HG02870 (cell line): ENCODE results near the gene UST.
A peak's percentile ranks its signal among the peaks of the same experiment; 100 is the strongest.

Experiments used
- ATAC-seq: cut with Tn5 transposase; IDR thresholded peaks from one replicate; pipeline ENCODE4 v1.9.1; 2021; ENCODE audit warnings: mild to moderate bottlenecking, moderate library complexity; ENCODE audit not compliant: unreplicated experiment

Gene UST

DNA sequence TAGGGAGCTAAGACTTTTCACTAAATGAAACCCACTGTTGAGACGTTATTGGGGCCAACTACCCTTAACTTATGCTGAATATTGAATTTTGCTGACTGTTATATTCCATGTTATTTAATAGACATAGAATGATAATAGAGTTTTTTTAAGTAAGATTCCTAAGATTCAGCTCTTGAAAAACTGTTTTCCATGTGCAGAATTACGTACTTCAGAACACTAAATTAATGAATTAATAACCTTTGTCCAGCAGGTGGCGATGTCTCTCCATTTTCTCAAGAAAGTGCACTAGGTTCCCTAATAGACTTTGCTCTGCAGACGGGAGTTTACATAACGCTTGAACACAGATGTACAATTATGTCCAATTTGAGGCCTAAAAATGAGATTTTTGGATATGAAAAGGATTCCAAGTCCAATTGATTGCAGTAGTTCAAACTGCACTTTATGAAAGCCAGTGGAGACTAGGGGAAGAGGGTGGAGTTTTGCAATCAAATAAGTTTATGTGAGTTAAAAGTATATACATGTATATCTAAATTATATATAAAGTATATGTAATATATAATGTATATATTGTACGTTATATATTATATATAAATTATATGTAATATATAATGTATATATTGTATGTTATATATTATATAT lies 282.1 kb downstream of the UST start:
- no peak for ATAC-seq

DNA sequence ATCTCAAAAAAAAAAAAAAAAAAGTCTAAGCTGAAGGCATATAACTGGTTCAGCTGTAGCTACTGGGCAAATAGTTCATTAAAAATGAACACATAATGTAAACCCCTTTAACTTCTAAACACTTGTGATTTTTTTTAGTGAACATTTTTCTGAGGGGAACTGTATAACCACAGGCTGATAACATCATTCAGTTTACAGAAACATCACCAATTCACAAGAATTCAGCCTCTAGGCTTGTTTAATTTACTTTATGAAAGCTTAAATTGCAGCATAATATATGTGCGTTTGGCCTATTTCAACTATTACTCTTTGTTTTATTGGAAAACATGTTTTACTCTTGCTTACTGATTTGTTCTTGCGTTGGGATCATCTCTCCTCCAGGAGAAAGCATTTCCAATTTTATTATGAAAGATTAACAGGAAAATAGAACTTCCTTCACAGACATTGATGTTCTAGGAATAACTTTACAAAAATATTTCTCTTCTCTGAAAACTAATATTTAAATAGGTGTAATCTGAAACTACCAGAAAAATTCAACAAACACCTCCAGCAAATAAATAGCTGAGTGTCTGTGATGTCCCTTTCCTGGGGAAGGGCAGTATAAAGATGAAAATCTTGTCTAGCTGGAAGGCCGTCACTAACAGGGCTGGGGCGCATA lies 284.5 kb downstream of the UST start:
- no peak for ATAC-seq

DNA sequence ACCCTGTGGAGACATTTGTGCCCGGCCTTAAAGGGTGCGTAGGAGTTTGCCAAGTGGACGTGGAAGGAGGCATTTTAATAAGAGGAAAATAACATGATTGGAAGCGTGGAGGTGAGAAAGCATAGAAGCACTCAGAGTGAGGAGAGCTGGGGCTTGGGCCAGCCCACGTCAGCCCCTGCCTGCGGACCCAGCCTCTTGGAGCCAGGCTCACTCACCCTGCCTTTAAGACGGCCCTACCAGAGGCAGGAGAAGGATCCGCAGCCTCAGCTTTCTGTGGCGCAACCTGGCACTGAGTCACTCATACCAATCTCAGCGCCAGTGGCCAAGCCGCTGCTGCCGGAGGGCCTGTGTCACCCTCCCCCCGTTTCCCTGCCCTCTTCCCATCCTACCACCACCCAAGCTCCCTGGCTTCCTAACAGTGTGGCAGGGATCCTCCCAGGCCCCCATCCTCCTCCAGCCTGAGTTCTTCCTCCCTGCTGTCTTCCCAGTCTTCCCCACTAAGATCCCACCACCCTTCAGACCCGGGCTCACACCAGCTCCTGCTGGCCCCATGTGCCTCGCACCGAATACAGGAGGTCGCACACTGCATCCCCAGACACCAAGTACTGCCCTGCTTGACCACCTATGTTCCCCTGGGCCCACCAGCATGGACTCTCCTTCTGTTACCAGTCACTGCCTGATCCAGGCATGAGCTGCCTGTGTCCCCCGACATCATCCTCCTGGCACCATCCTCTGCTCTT lies 285.2 kb downstream of the UST start:
- ATAC-seq = peak; percentile 12

DNA sequence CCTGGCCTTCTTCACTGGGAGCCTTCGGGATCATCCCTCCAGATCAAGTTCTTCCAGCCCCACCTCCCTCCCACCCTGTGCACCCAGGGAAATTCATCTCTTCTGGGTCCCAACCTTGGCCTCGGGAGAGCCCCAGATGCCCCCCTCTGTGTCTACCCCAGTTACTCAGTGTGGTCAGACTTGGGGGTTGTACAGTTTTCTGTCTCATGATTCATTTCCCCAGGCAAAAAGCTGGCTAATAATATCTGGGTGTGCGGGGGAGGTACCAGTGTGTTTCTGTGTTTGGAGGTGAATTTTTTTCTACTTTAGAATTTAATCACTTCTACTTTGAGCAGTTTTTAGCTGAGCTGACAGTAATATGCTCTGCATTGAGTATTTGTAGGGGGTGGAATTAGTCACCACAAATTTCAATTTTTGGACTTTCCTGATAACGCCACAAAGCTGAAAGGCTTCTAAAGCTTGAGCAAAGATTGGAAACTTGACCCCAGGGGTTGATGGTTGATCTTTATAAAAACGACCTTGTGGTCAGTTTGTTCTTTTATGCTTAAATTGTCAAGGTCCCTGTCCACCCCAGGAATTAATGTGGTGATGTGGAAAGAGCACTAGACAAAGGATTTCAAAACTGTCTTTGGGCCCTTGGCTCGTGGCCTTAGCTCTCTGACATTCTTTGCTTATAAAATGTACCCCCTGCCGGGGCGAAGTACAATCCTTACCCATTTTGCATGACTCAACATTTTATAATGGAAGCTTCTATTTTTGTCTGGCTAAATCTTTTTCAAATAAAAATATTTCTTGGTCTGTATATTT lies 286.0 kb downstream of the UST start:
- ATAC-seq = peak; percentile 79

DNA sequence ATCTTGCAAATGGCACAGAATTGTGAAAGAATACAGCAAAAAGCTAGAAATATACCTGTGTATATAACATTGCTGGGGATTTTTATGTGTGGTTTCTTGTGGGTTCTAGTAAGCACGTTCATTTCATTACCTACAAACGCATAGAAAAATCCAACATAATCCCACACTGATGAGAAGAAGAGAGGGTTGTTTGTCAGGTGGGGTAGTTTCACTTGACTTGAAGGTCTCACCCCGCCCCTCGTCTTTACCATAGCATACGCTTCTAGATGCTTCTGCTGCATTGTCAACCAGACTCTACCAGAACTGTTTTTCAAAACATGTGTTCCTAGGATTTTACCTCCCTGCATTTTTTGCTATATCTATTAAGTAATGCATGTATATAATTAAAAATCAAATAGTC lies 286.6 kb downstream of the UST start:
- ATAC-seq = peak; percentile 27

DNA sequence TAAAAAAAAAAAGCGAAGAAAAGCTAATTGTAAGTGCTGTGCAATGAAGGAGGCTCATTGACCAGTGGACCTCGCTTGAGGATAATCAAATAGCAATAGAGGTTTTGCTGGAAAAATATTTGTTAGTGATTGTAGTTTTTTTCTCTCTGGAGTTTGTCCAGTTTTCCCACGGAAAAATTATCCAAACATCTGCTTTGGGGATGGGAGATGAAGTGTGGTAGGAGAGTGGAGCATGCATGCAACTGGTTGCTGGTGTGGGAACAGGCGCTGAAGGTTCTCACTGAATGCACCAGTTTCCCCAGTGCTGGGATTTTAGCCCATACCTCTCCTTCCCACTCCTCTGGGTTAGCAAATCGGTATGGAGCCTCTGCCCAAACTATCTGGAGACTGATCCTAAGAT lies 288.9 kb downstream of the UST start:
- no peak for ATAC-seq

DNA sequence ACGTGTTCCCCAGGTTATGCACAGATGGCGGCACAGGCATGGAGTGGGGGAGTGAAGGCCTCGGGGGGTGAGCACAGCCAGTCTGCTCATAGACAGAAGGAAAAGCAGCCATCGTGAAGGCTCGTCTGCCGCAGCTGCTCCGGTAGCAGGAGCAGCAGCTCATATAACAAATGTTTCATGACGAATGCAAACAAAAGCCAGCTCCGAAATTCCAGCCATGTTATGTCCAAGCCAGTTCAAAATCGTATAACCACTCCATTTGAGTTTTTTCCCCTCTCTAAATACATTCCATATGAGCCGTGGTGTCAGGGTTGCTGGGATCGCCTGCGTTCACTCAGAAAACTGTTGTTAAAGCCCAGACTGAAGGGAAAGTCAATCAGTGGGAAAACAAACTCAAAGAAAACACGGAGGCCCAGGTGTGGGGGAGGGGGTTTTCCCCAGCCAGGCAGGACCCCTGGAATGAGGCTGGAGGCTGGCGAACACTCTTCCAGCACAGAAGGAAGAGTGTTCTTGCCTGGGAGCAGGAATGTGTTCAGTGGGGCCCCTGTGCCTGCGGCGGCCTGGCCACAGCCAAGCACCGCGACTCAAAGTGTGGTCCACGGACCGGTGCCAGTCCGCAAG lies 290.3 kb downstream of the UST start:
- ATAC-seq = no peak

DNA sequence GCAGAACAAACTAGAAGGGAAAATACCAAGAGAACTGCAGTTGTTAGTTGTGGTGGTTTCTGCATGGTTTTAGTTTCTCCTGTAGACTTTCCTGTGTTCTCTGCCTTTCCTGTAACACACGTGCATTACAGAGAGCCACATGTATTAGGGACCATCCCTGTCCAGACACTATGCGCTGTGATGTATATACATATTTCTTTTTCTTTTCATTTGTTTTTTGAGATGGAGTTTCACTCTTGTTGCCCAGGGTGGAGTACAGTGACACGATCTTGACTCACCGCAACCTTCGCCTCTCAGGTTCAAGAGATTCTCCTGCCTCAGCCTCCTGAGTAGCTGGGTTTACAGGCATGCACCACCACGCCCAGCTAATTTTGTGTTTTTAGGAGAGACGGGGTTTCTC lies 292.2 kb downstream of the UST start:
- peak; percentile 47 for ATAC-seq

DNA sequence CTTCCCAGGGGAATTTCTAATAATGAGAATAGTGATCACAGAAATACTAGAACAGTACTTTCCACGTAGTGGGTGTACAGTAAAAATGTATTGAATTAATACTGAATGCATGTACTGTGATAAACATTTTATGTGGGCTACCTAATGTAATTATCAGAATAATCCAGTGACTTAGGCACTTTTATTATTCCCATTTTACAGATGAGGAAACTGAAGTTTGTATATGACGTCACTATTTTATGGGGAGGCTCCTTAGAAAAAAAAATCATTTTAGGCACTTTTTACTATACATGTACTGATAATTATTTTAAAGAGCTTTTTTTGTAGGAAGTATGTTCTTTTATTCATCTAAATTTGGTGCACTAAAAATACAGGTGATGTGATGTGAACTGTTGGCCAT lies 295.1 kb downstream of the UST start:
- ATAC-seq = no peak

DNA sequence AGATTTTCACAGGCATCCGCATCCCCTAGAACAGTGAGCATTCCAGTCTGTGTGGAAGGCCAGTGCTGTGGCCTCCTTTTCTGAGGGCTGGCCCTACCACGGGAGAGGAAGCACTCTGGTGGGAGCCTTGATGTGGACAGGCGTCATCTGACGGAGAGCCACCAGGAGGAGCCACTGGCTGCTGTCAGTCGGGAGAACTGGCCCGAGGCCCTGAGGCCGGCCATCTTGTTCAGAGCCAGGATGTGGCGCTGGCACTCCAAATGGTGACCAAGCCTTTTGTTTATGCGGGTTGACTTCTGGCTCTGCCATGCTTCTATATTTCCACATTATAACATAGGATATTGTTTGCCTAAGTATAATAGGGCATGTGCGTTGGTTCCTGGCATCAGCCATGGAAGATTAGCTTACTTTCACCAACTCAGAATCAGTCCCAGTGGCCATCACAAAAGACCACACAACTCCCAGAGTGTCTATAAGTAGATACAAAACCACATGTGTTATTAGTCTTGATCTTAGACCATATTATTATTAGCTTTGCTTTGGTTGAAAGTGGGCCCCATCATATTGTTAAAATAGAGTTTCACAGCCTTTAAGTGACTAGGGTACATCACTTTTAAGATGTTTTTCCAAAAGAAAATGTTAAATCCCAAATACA lies 296.8 kb downstream of the UST start:
- no peak for ATAC-seq

DNA sequence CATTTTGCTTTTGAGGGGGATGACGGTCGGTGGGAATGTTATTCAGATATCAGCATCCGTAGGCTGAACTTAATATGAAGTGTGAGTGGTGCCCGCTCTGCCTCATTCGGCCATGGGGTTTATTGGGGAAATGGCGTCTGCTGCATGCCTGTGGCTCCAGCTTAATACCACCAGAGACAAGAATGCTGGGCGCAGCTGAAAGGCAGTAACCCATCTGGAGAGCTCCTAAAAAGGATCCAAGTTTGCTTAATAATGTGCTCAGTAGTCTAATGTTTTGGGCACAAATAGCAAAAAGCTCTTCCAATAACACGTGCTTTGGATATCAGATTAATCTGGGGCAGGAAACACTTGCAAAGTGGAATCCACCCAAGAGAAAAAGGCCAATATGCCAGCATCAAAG lies 297.7 kb downstream of the UST start:
- no peak for ATAC-seq

DNA sequence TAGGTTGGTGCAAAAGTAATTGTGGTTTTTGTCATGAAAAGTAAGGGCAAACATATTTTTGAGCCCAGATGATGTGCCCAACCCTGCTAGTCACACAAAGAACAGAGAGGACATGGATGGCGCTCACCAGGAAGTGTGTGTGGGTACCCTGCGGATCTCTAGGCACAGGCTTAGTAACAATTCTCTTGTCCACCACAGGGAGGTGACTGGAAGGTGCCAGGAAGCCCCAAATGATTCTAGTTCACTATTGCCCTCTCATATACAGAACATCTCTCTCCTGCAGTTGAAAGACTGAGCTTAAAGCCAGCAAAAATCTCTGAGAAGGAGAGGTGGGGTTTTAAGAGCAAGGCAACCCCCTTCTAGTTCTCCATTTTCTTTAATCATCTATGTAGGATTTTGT lies 298.6 kb downstream of the UST start:
- peak; percentile 54 for ATAC-seq

DNA sequence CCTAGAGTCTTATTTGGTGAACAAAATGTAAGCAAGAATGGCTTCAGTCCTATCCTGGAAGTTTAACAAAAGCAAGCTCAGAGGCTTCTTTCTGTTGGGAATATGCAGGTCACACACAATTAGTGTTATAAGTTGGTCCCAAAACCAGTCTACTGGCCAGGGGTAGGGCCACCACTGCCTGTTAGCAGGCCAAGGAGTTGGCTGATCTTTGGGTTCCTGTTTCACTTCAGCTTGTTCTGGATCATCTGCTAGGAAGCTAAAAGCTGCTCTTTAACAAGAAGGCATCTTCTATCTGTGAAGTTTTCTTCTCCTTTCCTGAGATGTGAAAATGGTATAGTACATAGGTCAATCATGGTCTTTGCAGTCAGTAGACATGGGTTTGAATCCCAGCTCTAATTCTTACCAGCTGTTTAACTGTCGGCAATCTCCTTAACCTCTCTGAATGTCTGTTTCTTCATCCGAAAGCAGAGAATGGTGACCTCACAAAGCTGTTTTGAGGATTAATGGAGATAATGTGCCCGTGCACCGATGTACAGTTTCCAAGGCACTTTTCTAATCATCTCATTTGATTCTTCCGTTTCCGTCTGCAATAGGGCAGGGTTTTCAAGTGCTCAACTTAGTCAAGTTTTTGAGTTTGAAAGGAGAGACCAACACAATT lies 299.5 kb downstream of the UST start:
- ATAC-seq = no peak

DNA sequence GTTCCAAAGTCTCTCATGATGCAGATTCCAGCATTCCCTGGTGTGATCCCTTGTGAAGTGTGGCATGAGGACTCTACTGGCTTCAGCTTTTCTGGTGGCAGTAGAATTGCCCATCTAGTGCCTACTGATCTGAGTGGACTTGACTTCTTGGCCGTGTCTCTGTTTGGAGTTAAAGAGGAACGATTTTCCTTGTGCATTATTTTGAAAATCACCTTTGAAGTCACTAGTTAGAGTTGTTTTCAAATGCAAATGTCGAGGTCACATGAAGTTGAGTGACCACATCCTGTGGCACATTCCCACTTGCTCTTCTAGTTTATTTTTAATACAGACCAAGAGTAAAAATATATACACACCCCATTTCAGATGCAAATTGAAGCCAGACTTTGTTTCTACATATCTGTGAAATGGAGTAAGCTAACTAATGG lies 300.0 kb downstream of the UST start:
- ATAC-seq = no peak

DNA sequence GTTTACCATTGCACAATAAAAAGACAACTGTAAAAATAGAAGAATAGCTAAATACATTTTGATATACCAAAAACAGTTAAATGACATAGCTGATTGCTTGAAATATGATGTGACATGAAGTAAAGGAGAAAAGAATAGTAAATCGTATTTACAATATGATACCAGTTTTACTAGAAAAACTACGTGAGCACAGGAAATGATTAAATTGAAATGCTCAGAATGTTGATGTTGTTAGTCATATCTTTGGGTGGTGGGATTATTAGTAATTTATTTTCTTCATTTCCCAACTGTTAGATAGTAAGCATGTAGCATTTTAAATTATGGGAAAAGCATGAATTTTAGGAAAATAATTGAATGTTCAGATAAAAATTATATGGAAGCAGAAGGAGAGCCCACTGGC lies 302.4 kb downstream of the UST start:
- ATAC-seq = no peak

DNA sequence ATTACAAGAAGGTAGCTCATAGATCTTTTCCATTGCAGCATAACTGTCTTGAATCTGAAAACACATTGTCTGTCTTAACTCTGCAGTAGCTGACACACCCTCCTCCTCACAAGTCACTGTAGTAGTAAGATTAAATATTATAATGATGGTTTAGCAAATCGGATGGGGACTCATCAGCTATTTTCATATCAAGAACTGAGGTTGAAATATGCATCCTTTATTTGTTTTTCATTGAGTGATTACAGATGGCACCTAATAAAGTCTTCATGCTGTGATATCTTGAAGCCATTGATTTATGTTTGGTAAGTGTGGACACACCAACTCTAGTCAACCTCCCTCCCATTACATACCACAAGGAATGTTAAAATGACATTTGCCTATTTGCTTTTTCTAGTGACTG lies 303.3 kb downstream of the UST start:
- ATAC-seq = no peak

DNA sequence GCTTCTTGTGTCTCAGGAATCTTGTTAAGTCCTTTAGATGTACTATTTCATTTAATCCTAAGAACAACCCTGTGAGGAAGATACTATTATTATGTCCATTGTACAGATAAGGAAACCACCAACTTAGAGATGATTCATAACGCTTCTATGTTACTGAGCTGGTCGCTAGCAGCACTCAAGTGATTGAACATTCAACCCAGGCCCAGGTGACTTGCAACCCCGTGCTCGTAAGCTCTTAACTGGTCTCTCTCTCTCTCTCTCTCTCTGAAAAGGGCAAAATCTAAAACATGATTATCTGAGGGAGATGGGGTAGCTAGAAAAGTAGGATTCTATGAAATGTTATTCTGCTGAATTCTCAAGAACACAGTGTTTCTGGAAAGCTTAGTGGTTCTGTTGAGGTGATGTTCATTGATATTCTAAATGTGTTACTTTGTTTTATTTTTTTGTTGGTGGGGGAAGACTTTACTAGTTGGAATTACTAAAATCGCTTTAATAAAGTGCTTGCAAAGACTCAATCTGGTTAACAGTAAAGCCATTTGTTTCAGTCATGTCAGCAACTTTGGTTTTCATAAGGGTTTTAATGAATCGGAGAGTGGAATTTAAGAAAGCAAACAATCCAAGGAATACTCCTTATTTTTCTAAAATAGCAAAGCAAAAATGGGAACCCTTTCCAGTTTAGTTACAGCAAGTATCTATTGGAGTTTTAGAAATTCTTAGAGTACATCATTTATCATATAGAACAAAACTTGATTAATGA lies 305.7 kb downstream of the UST start:
- ATAC-seq = peak; percentile 55

DNA sequence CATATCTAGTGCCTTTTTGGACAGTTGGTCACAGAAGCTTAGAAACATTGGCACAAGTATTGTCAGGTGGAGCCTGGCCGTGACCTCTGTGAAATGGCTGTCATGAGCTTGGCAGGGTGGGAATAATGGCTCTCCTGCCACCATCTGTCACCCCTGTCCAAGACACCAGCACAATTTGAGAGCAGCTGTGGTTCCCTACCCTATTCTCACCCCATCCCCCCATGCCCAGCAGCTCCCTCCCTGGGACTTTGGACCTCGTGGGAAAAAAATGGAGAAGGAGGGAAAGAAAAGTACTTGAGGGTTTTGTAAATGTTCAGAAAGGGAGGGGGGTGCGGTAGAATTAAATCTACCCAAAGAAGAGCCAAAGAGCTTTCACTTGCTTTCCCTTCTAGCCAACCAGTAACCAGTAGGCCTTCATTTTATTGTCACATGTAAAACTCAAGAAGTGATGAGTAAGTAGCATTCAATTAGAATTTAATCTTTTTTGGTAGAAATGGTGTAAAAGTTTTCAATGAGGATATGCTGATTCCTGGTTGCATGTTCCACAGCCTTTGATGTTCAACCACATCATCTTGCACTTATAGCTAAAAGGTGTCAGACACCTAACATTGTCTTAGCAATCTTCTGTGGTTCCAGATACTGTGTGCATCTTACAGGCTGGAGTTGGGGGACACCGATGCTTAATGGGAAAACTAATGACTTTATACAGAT lies 307.2 kb downstream of the UST start:
- ATAC-seq = no peak
